ENCODE results near the gene TOM1. TPM values are rescaled to one million over a fixed set of nuclear protein-coding genes. Genes with fewer than 3 reads are reported as not detected.

TOM1 gene
- total and polyA plus RNA-seq, 2 of the 13 experiments (the other 11 are each of a cell fraction or from before 2014, with no cell fraction given): 30.8 to 87.3 TPM

GRCh38 chr22:35380537-35381423 is 81.1 kb downstream of the TOM1 start, which contains the start of gene HMOX1 (continued):
- TF ChIP-seq ZBTB10 (CRISPR knock-in tag; IDR thresholded peaks at IDR 0.05; ENCODE audit: borderline replicate concordance) (peak; percentile 31; the same call in 1 of the 2 replicates), MXD1 (CRISPR knock-in tag; IDR thresholded peaks at IDR 0.05) (0 out of 2 replicates have a peak, but pooled peaks have one; percentile 74), SOX6 (IDR thresholded peaks at IDR 0.05) (no peak), SOX6 (CRISPR knock-in tag; IDR thresholded peaks at IDR 0.05) (peak; percentile 80), THYN1 (CRISPR knock-in tag; IDR thresholded peaks at IDR 0.05; ENCODE audit: borderline replicate concordance, low read depth) (no peak), XBP1 (CRISPR knock-in tag; IDR thresholded peaks at IDR 0.05) (no peak), PHF20 (CRISPR knock-in tag; IDR thresholded peaks at IDR 0.05) (peak; percentile 63), DR1 (CRISPR knock-in tag; IDR thresholded peaks at IDR 0.05) (peak; percentile 90), ATF4 (CRISPR knock-in tag; IDR thresholded peaks at IDR 0.05) (peak in 1 of 2 experiments; percentile 60; a peak in 2 of 4 replicates), THAP11 (CRISPR knock-in tag; IDR thresholded peaks at IDR 0.05) (peak; percentile 59), ZNF790 (CRISPR knock-in tag; IDR thresholded peaks at IDR 0.05; ENCODE audit: borderline replicate concordance) (0 out of 2 replicates have a peak, but pooled peaks have one; percentile 45), ZNF367 (CRISPR knock-in tag; IDR thresholded peaks at IDR 0.05; ENCODE audit: borderline replicate concordance) (no peak), MED1 (CRISPR knock-in tag; IDR thresholded peaks at IDR 0.05) (peak; percentile 75), RARG (CRISPR knock-in tag; IDR thresholded peaks at IDR 0.05; ENCODE audit: low read depth) (no peak), ZMYM2 (CRISPR knock-in tag; IDR thresholded peaks at IDR 0.05) (no peak), DZIP1 (CRISPR knock-in tag; IDR thresholded peaks at IDR 0.05) (no peak)
